H1 (cell line): ENCODE data around the gene ARHGAP24. TPM values are rescaled to one million over a fixed set of nuclear protein-coding genes. Genes with fewer than 3 reads are reported as not detected.

Experiments
- CTCF ChIA-PET: fragments of 300-600 bp; sonication (Branson Sonifier 250); formaldehyde crosslinking; loops from one replicate; lab custom pipeline; 2021; ENCODE audit not compliant: partially characterized antibody; lab: Charles Lee
- POLR2A ChIA-PET: fragments of 300-600 bp; sonication (Branson Sonifier 250); formaldehyde crosslinking; loops from one replicate; lab custom pipeline; 2021; ENCODE audit warnings: inconsistent platforms; ENCODE audit not compliant: partially characterized antibody; lab: Charles Lee
- DNase-seq, 2 experiments: peaks; one replicate each; pipeline versions ENCODE4 v3.0.0 to v3.0.0-alpha.2; 2010 to 2022; ENCODE audit warnings: low spot score in 2 of 2, low read depth in 1 of 2, mixed read lengths in 1 of 2
- FAIRE-seq: peaks from 2 replicates; lab custom pipeline; 2011; peaks lifted over from hg19 to GRCh38; lab: Jason Lieb, UNC
- H2AFZ ChIP-seq: 2 replicates; pipeline ENCODE4 v1.8.1; 2012; ENCODE audit warnings: low read length, inconsistent platforms
- H2AK5ac ChIP-seq: 2 replicates; pipeline ENCODE4 v1.6.1; 2013; ENCODE audit warnings: low read depth, low read length
- H2BK120ac ChIP-seq: replicated peaks from 2 replicates; pipeline ENCODE3; 2013; ENCODE audit warnings: low read depth, low read length, inconsistent platforms
- H2BK12ac ChIP-seq: 2 replicates; pipeline ENCODE4 v1.6.1; 2013; ENCODE audit warnings: low read depth, low read length
- H2BK15ac ChIP-seq: 2 replicates; pipeline ENCODE4 v1.6.1; 2013; ENCODE audit warnings: low read length
- H2BK20ac ChIP-seq: 2 replicates; pipeline ENCODE4 v1.6.1; 2013; ENCODE audit warnings: low read length
- H2BK5ac ChIP-seq: 2 replicates; pipeline ENCODE4 v1.6.1; 2013; ENCODE audit warnings: low read depth, low read length
- H3K14ac ChIP-seq: 2 replicates; pipeline ENCODE4 v1.6.1; 2013; ENCODE audit warnings: inconsistent platforms; ENCODE audit not compliant: insufficient read length
- H3K18ac ChIP-seq: 2 replicates; pipeline ENCODE4 v1.6.1; 2013; ENCODE audit warnings: low read length; ENCODE audit errors: extremely low read depth
- H3K23ac ChIP-seq: 2 replicates; pipeline ENCODE4 v1.6.1; 2013; ENCODE audit warnings: inconsistent platforms; ENCODE audit not compliant: insufficient read length
- H3K23me2 ChIP-seq: 2 replicates; pipeline ENCODE4 v1.6.1; 2013; ENCODE audit warnings: low read depth, low read length
- H3K27ac ChIP-seq: 2 replicates; pipeline ENCODE4 v1.6.1; 2011; ENCODE audit warnings: low read depth, low read length, inconsistent platforms
- H3K27me3 ChIP-seq, 4 experiments: replicated peaks in 1 of 4; 1 replicate in 1 of 4; 2 replicates in 3 of 4; pipeline versions ENCODE4 v1.6.1 to v1.8.1; 2011 to 2013; ENCODE audit warnings: low read length in 3 of 4, mild to moderate bottlenecking in 3 of 4, inconsistent platforms in 2 of 4, mixed read lengths in 2 of 4, moderate library complexity in 1 of 4; ENCODE audit not compliant: control insufficient read depth in 3 of 4, insufficient read depth in 3 of 4; ENCODE audit errors: extremely low read depth in 1 of 4
- H3K36me3 ChIP-seq, 4 experiments: 2 replicates each; pipeline versions ENCODE4 v1.6.1 to v1.8.1; 2011 to 2013; ENCODE audit warnings: mild to moderate bottlenecking in 4 of 4, low read length in 3 of 4, moderate library complexity in 2 of 4, control low read depth in 1 of 4, inconsistent platforms in 1 of 4; ENCODE audit not compliant: insufficient read depth in 4 of 4, control insufficient read depth in 2 of 4
- H3K4ac ChIP-seq: replicated peaks from 2 replicates; pipeline ENCODE3; 2013; ENCODE audit warnings: low read length, low read depth, mixed read lengths, inconsistent platforms; ENCODE audit not compliant: insufficient read length
- H3K4me1 ChIP-seq, 4 experiments: replicated peaks in 1 of 4; 1 replicate in 1 of 4; 2 replicates in 3 of 4; pipeline versions ENCODE4 v1.6.1 to v1.8.1; 2011 to 2013; ENCODE audit warnings: low read length in 3 of 4, inconsistent platforms in 2 of 4, mixed read lengths in 1 of 4; ENCODE audit not compliant: insufficient read depth in 4 of 4, control insufficient read depth in 3 of 4
- H3K4me2 ChIP-seq, 2 experiments: 2 replicates each; pipeline versions ENCODE4 v1.6.1 to v1.8.1; 2011 to 2013; ENCODE audit warnings: low read depth in 2 of 2, low read length in 2 of 2, control low read depth in 1 of 2, inconsistent platforms in 1 of 2, mild to moderate bottlenecking in 1 of 2; ENCODE audit not compliant: insufficient read depth in 1 of 2
- H3K4me3 ChIP-seq, 4 experiments: fragments of 200-600, 300-600 bp in 1 of 4; sonication (generic), shearing (Covaris generic), sonication (Bioruptor Twin) in 1 of 4; 2 replicates each; pipeline versions ENCODE4 v1.5.1 to v1.8.1; 2011 to 2016; ENCODE audit warnings: low read length in 4 of 4, low read depth in 3 of 4, control low read depth in 2 of 4, inconsistent platforms in 2 of 4, mild to moderate bottlenecking in 2 of 4, mixed read lengths in 1 of 4, moderate library complexity in 1 of 4; ENCODE audit not compliant: insufficient read depth in 2 of 4; ENCODE audit errors: extremely low read depth in 1 of 4
- H3K56ac ChIP-seq: replicated peaks from 2 replicates; pipeline ENCODE3; 2013; ENCODE audit warnings: low read depth, mild to moderate bottlenecking, mixed read lengths, low read length, inconsistent platforms; ENCODE audit not compliant: insufficient read length
- H3K79me1 ChIP-seq: 2 replicates; pipeline ENCODE4 v1.6.1; 2013; ENCODE audit warnings: low read depth, low read length, control low read depth
- H3K79me2 ChIP-seq, 2 experiments: 2 replicates each; pipeline versions ENCODE4 v1.6.1 to v1.8.1; 2012 to 2013; ENCODE audit warnings: low read length in 2 of 2, mild to moderate bottlenecking in 2 of 2, inconsistent platforms in 1 of 2; ENCODE audit not compliant: insufficient read depth in 2 of 2, control insufficient read depth in 1 of 2
- H3K9ac ChIP-seq, 4 experiments: replicated peaks in 1 of 4; 1 replicate in 1 of 4; 2 replicates in 3 of 4; pipeline versions ENCODE4 v1.6.1 to v1.8.1; 2011 to 2013; ENCODE audit warnings: low read depth in 3 of 4, low read length in 3 of 4, control low read depth in 2 of 4, mild to moderate bottlenecking in 2 of 4, moderate library complexity in 2 of 4, inconsistent platforms in 1 of 4; ENCODE audit errors: extremely low read depth in 1 of 4
- H3K9me3 ChIP-seq, 2 experiments: 2 replicates each; pipeline versions ENCODE4 v1.6.1 to v1.8.1; 2012 to 2013; ENCODE audit warnings: mild to moderate bottlenecking in 2 of 2, moderate library complexity in 2 of 2, control low read depth in 1 of 2, inconsistent platforms in 1 of 2, low read depth in 1 of 2, low read length in 1 of 2, mixed read lengths in 1 of 2; ENCODE audit not compliant: insufficient read depth in 2 of 2
- H4K20me1 ChIP-seq, 2 experiments: replicated peaks in 1 of 2; 2 replicates each; pipeline versions ENCODE3 to v1.8.1; 2011 to 2013; ENCODE audit warnings: inconsistent platforms in 2 of 2, low read length in 2 of 2, mild to moderate bottlenecking in 1 of 2; ENCODE audit not compliant: insufficient read depth in 2 of 2, control insufficient read depth in 1 of 2
- H4K5ac ChIP-seq: 2 replicates; pipeline ENCODE4 v1.6.1; 2013; ENCODE audit warnings: low read length, low read depth, mixed read lengths, inconsistent platforms; ENCODE audit not compliant: insufficient read length
- H4K8ac ChIP-seq: 2 replicates; pipeline ENCODE4 v1.8.0; 2013; ENCODE audit warnings: mild to moderate bottlenecking, moderate library complexity, low read length, inconsistent platforms; ENCODE audit not compliant: insufficient read depth; ENCODE audit errors: extremely low read depth
- H4K91ac ChIP-seq: replicated peaks from 2 replicates; pipeline ENCODE3; 2013; ENCODE audit warnings: low read length, mixed read lengths, inconsistent platforms; ENCODE audit not compliant: insufficient read length
- CHD1 ChIP-seq: IDR thresholded peaks from 2 replicates; pipeline ENCODE4 v1.6.1; 2012; ENCODE audit warnings: low read depth, low read length, improper control_type of control experiment
- CHD2 ChIP-seq: IDR thresholded peaks from 2 replicates; pipeline ENCODE4 v1.6.1; 2012; ENCODE audit warnings: low read length, improper control_type of control experiment
- E2F6 ChIP-seq: IDR thresholded peaks from 2 replicates; pipeline ENCODE4 v1.6.1; 2012; ENCODE audit warnings: inconsistent platforms
- HDAC6 ChIP-seq: IDR thresholded peaks from one replicate; pipeline ENCODE4 v1.7.1; 2012; ENCODE audit warnings: low read depth, mild to moderate bottlenecking, inconsistent platforms, low read length, moderate library complexity
- KDM5A ChIP-seq: fragments of 200-600 bp; IDR thresholded peaks from 2 replicates; pipeline ENCODE4 v1.7.1; 2012; ENCODE audit warnings: mild to moderate bottlenecking, low read length, inconsistent platforms, mixed read lengths
- NANOG ChIP-seq: IDR thresholded peaks from 2 replicates; pipeline ENCODE4 v1.6.1; 2011; ENCODE audit warnings: low read length, low read depth, mild to moderate bottlenecking, inconsistent platforms; ENCODE audit not compliant: insufficient read depth, poor library complexity, severe bottlenecking
- PHF8 ChIP-seq: fragments of 200-600 bp; sonication (generic); conservative IDR thresholded peaks from 2 replicates; pipeline ENCODE4 v1.7.1; 2012; ENCODE audit warnings: low read depth, mild to moderate bottlenecking, inconsistent platforms, low read length, moderate library complexity
- POLR2A ChIP-seq, 2 experiments: IDR thresholded peaks; 1 replicate in 1 of 2; 2 replicates in 1 of 2; pipeline ENCODE4 v1.6.1; 2011; ENCODE audit warnings: low read depth in 2 of 2, low read length in 2 of 2, mild to moderate bottlenecking in 2 of 2; ENCODE audit errors: control extremely low read depth in 1 of 2
- RXRA ChIP-seq: IDR thresholded peaks from 2 replicates; pipeline ENCODE4 v1.6.1; 2011; ENCODE audit warnings: low read depth, mild to moderate bottlenecking, low read length, moderate library complexity; ENCODE audit not compliant: insufficient read depth
- SIX5 ChIP-seq: IDR thresholded peaks from 2 replicates; pipeline ENCODE4 v1.6.1; 2011; ENCODE audit warnings: mild to moderate bottlenecking, low read depth, low read length
- SP1 ChIP-seq: IDR thresholded peaks from 2 replicates; pipeline ENCODE4 v1.6.1; 2011; ENCODE audit warnings: low read depth, low read length
- TAF1 ChIP-seq: IDR thresholded peaks from 2 replicates; pipeline ENCODE4 v1.6.1; 2011; ENCODE audit warnings: mild to moderate bottlenecking, low read depth, low read length
- USF2 ChIP-seq: IDR thresholded peaks from 2 replicates; pipeline ENCODE4 v1.6.1; 2011; ENCODE audit warnings: low read length, improper control_type of control experiment
- ZNF274 ChIP-seq: IDR thresholded peaks from 2 replicates; pipeline ENCODE4 v1.7.0; 2012; ENCODE audit warnings: low read length, borderline replicate concordance; ENCODE audit errors: extremely low read depth
- WGBS, 2 experiments: shearing (Covaris generic) in 1 of 2; methylation state at CpG; one replicate each; pipeline versions ENCODE4 v1.1.6 to v1.1.7; 2013 to 2015; ENCODE audit warnings: low lambda C conversion rate in 2 of 2, mixed read lengths in 2 of 2, inconsistent platforms in 1 of 2, low coverage in 1 of 2, missing lambda C conversion rate in 1 of 2; ENCODE audit not compliant: insufficient replicate concordance in 2 of 2, insufficient coverage in 1 of 2, insufficient read length in 1 of 2; ENCODE audit errors: extremely low coverage in 1 of 2, missing lambda C conversion rate in 1 of 2; 5-methylcytosine and 5-hydroxymethylcytosine counted together
- polyA plus RNA-seq, 7 experiments: library from polyadenylated mRNA; depleted of rRNA in 3 of 7; stranded (reverse) in 5 of 7; unstranded in 2 of 7; fragments of >200 nt in 5 of 7; fragments of 200-250 nt in 2 of 7; gene quantifications; 1 replicate in 5 of 7; 2 replicates in 1 of 7; 4 replicates in 1 of 7; pipeline versions ENCODE4 v1.2.1 to v1.2.3, GENCODE V29; 2011 to 2013; ENCODE audit warnings: missing spikeins in 2 of 7, mixed read lengths in 2 of 7
- total RNA-seq: library from RNA; stranded (reverse); fragmentation: NEBNext Ultra II Directional; extraction: Animal tissue kit (Norgen Biotek cat#: 25700); gene quantifications from 2 replicates; pipeline ENCODE4 v1.2.1, GENCODE V29; 2021

ARHGAP24 gene
- total and polyA plus RNA-seq, 2 of the 8 experiments (the other 6 are each of a cell fraction or from before 2014, with no cell fraction given), result 0.08 to 0.50 TPM

GRCh38 chr4:85514783-85515182 is 39.8 kb downstream of the ARHGAP24 start:
- H2BK5ac ChIP-seq, result no peak overlapping the region
- POLR2A ChIA-PET, result no interaction called here
- no peak overlapping the region for H4K91ac ChIP-seq
- TF ChIP-seq SP1 (no peak), SIX5 (no peak), USF2 (no peak), NANOG (no peak), ZNF274 (no peak), CHD2 (no peak), PHF8 (no peak), TAF1 (no peak), E2F6 (no peak), POLR2A (IDR thresholded peaks at IDR 0.05; ENCODE audit: control extremely low read depth in 1 of 2, low read depth in 2 of 2, low read length in 2 of 2) (no peak), RXRA (no peak), HDAC6 (no peak), KDM5A (no peak), CHD1 (no peak)

More at GRCh38 chr4:85514783-85515182, 39.8 kb downstream of the ARHGAP24 start:
- Histone ChIP-seq H2BK15ac (no peak overlapping the region), H3K27me3 (no peaks in the 10 kb centered on the region), H2BK12ac (no peak overlapping the region), H3K79me1 (no peaks in the 10 kb centered on the region), H3K9ac (no peak overlapping the region), H2AK5ac (no peak overlapping the region), H3K23ac (no peak overlapping the region), H3K18ac (no peak overlapping the region), H3K23me2 (no peaks in the 10 kb centered on the region; the same call in 1 of the 2 replicates), H3K56ac (no peak overlapping the region), H3K36me3 (no peaks in the 10 kb centered on the region), H4K8ac (no peak overlapping the region), H3K27ac (no peak overlapping the region), H4K5ac (no peak overlapping the region), H3K4ac (no peak overlapping the region), H3K14ac (no peak overlapping the region), H2BK120ac (no peak overlapping the region), H3K4me1 (no peaks in the 10 kb centered on the region), H3K79me2 (no peaks in the 10 kb centered on the region), H4K20me1 (no peaks in the 10 kb centered on the region), H3K4me3 (no peak overlapping the region), H3K9me3 (no peaks in the 10 kb centered on the region), H2BK20ac (no peak overlapping the region), H3K4me2 (no peak overlapping the region), H2AFZ (no peak overlapping the region)
- DNase-seq, result no peak
- WGBS, 2 experiments, result 94% methylated on average over 5 of the region's 5 CpGs; no CpG with 5 or more reads in 1 of the 2 experiments
- no peak for FAIRE-seq
- CTCF ChIA-PET, result no interaction called here
